DND-41 (cell line): Measurements from ENCODE around the gene NELFA.

Source experiments
- ATAC-seq: fragments of 200-7000 bp; cut with Tn5 transposase; 3 replicates; pipeline ENCODE4 v1.9.1; 2021; ENCODE audit warnings: low read depth; ENCODE audit not compliant: insufficient read depth
- DNase-seq: peaks from one replicate; pipeline ENCODE4 v3.0.0-alpha.2; 2020
- H2AFZ ChIP-seq: 2 replicates; pipeline ENCODE4 v1.6.0; 2012; ENCODE audit warnings: low read depth, low read length
- H3K27ac ChIP-seq: 2 replicates; pipeline ENCODE4 v1.5.1; 2012; ENCODE audit warnings: low read length, inconsistent platforms
- H3K27me3 ChIP-seq: fragments of 200-600 bp; sonication (generic); 2 replicates; pipeline ENCODE4 v1.6.0; 2012; ENCODE audit warnings: low read length, mild to moderate bottlenecking, inconsistent platforms; ENCODE audit not compliant: insufficient read depth, poor library complexity
- H3K36me3 ChIP-seq: 2 replicates; pipeline ENCODE4 v1.5.1; 2012; ENCODE audit warnings: low read length, inconsistent platforms; ENCODE audit not compliant: insufficient read depth
- H3K4me1 ChIP-seq: 2 replicates; pipeline ENCODE4 v1.5.1; 2012; ENCODE audit warnings: mild to moderate bottlenecking, low read length; ENCODE audit not compliant: insufficient read depth
- H3K4me2 ChIP-seq: 2 replicates; pipeline ENCODE4 v1.6.0; 2012; ENCODE audit warnings: mild to moderate bottlenecking, moderate library complexity, low read length, inconsistent platforms; ENCODE audit not compliant: insufficient read depth
- H3K4me3 ChIP-seq, 2 experiments: fragments of 200-600 bp in 1 of 2; shearing (Covaris generic) in 1 of 2; 2 replicates each; pipeline ENCODE4 v1.5.1; 2012 to 2016; ENCODE audit warnings: inconsistent platforms in 2 of 2, low read length in 2 of 2, mild to moderate bottlenecking in 2 of 2, low read depth in 1 of 2, moderate library complexity in 1 of 2
- H3K79me2 ChIP-seq: 2 replicates; pipeline ENCODE4 v1.6.0; 2012; ENCODE audit warnings: low read length, inconsistent platforms; ENCODE audit not compliant: insufficient read depth
- H3K9ac ChIP-seq: 2 replicates; pipeline ENCODE4 v1.6.0; 2012; ENCODE audit warnings: low read depth, mild to moderate bottlenecking, inconsistent platforms, low read length, moderate library complexity
- H3K9me3 ChIP-seq: 2 replicates; pipeline ENCODE4 v1.5.1; 2012; ENCODE audit warnings: low read length, moderate library complexity, mild to moderate bottlenecking, inconsistent platforms; ENCODE audit not compliant: insufficient read depth, severe bottlenecking
- H4K20me1 ChIP-seq: 2 replicates; pipeline ENCODE4 v1.6.0; 2012; ENCODE audit warnings: low read length; ENCODE audit not compliant: insufficient read depth
- CTCF ChIP-seq: IDR thresholded peaks from 2 replicates; pipeline ENCODE4 v1.5.1; 2012; ENCODE audit warnings: borderline replicate concordance, low read length, moderate library complexity, mild to moderate bottlenecking; ENCODE audit not compliant: poor library complexity, severe bottlenecking; ENCODE audit errors: extremely low read depth
- EZH2 ChIP-seq: IDR thresholded peaks from 3 replicates; pipeline ENCODE4 v1.6.1; 2012; ENCODE audit warnings: borderline replicate concordance, low read depth, mild to moderate bottlenecking, moderate library complexity, low read length, inconsistent platforms; ENCODE audit not compliant: severe bottlenecking

The NELFA gene

GRCh38 chr4:1939664-1940509, 68.9 kb downstream of the NELFA start:
- Histone ChIP-seq H4K20me1 (peaks cover 28% of the 10 kb centered on the region), H3K4me3 (no peak overlapping the region), H3K9ac (no peak overlapping the region), H3K4me2 (no peak overlapping the region), H3K27me3 (no peaks in the 10 kb centered on the region), H3K79me2 (peaks cover 70% of the 10 kb centered on the region), H3K27ac (no peak overlapping the region), H2AFZ (no peak overlapping the region), H3K9me3 (no peaks in the 10 kb centered on the region), H3K36me3 (peaks cover 95% of the 10 kb centered on the region), H3K4me1 (no peaks in the 10 kb centered on the region)
- TF ChIP-seq CTCF (no peak), EZH2 (no peak)
- DNase-seq (no peak), ATAC-seq (no peak)

- TF ChIP-seq CTCF (no peak), EZH2 (no peak)
- Histone ChIP-seq H3K27me3 (no peaks in the 10 kb centered on the region), H3K4me1 (no peaks in the 10 kb centered on the region), H3K27ac (no peak overlapping the region), H3K9ac (no peak overlapping the region), H2AFZ (no peak overlapping the region), H3K4me2 (no peak overlapping the region), H3K4me3 (no peak overlapping the region), H4K20me1 (peaks cover 22% of the 10 kb centered on the region), H3K79me2 (peaks cover 57% of the 10 kb centered on the region), H3K36me3 (peaks cover 87% of the 10 kb centered on the region), H3K9me3 (no peaks in the 10 kb centered on the region)
- ATAC-seq (no peak), DNase-seq (no peak)
These were observed 70.7 kb downstream of the NELFA start for GRCh38 chr4:1938027-1938426.

GRCh38 chr4:1937550-1937949, 71.2 kb downstream of the NELFA start:
- Histone ChIP-seq H3K9me3 (no peaks in the 10 kb centered on the region), H3K27ac (no peak overlapping the region), H3K9ac (no peak overlapping the region), H3K79me2 (peaks cover 58% of the 10 kb centered on the region), H3K4me3 (no peak overlapping the region), H3K4me2 (no peak overlapping the region), H4K20me1 (peaks cover 27% of the 10 kb centered on the region), H3K4me1 (no peaks in the 10 kb centered on the region), H2AFZ (no peak overlapping the region), H3K36me3 (peaks cover 87% of the 10 kb centered on the region), H3K27me3 (no peaks in the 10 kb centered on the region)
- DNase-seq (no peak), ATAC-seq (no peak)
- no peak for TF ChIP-seq CTCF
- TF ChIP-seq EZH2: no peak
